H1 (cell line): Measurements from ENCODE around the gene YOD1. TPM values are rescaled to one million over a fixed set of nuclear protein-coding genes. Genes with fewer than 3 reads are reported as not detected.

Experiments
- CTBP2 ChIP-seq: IDR thresholded peaks from 2 replicates; pipeline ENCODE4 v1.7.0; 2011; ENCODE audit warnings: borderline replicate concordance, mild to moderate bottlenecking, moderate library complexity, mixed read lengths, low read length; ENCODE audit not compliant: insufficient read depth, insufficient read length
- EP300 ChIP-seq, 2 experiments: IDR thresholded peaks; 1 replicate in 1 of 2; 2 replicates in 1 of 2; pipeline ENCODE4 v1.6.1; 2011 to 2012; ENCODE audit warnings: low read depth in 2 of 2, low read length in 2 of 2, mild to moderate bottlenecking in 2 of 2, borderline replicate concordance in 1 of 2, inconsistent platforms in 1 of 2, moderate library complexity in 1 of 2
- KDM5A ChIP-seq: fragments of 200-600 bp; IDR thresholded peaks from 2 replicates; pipeline ENCODE4 v1.7.1; 2012; ENCODE audit warnings: mild to moderate bottlenecking, low read length, inconsistent platforms, mixed read lengths
- RNF2 ChIP-seq: fragments of 200-900, 300-1000 bp; sonication (generic); IDR thresholded peaks from 2 replicates; pipeline ENCODE4 v1.7.1; 2016; ENCODE audit warnings: borderline replicate concordance, low read depth, mild to moderate bottlenecking, antibody characterized with exemption, low read length; ENCODE audit not compliant: poor library complexity, severe bottlenecking; ENCODE audit errors: missing control alignments
- SIX5 ChIP-seq: IDR thresholded peaks from 2 replicates; pipeline ENCODE4 v1.6.1; 2011; ENCODE audit warnings: mild to moderate bottlenecking, low read depth, low read length
- SRF ChIP-seq: IDR thresholded peaks from 2 replicates; pipeline ENCODE4 v1.6.1; 2011; ENCODE audit warnings: mild to moderate bottlenecking, low read depth, low read length, moderate library complexity
- TEAD4 ChIP-seq: IDR thresholded peaks from 2 replicates; pipeline ENCODE4 v1.6.1; 2012; ENCODE audit warnings: low read depth, low read length, inconsistent platforms, mixed read lengths
- polyA plus RNA-seq, 7 experiments: library from polyadenylated mRNA; depleted of rRNA in 3 of 7; stranded (reverse) in 5 of 7; unstranded in 2 of 7; fragments of >200 nt in 5 of 7; fragments of 200-250 nt in 2 of 7; gene quantifications; 1 replicate in 5 of 7; 2 replicates in 1 of 7; 4 replicates in 1 of 7; pipeline versions ENCODE4 v1.2.1 to v1.2.3, GENCODE V29; 2011 to 2013; ENCODE audit warnings: missing spikeins in 2 of 7, mixed read lengths in 2 of 7
- total RNA-seq: library from RNA; stranded (reverse); fragmentation: NEBNext Ultra II Directional; extraction: Animal tissue kit (Norgen Biotek cat#: 25700); gene quantifications from 2 replicates; pipeline ENCODE4 v1.2.1, GENCODE V29; 2021

Gene YOD1
- total and polyA plus RNA-seq, 2 of the 8 experiments (the other 6 are each of a cell fraction or from before 2014, with no cell fraction given), result 1.9 to 11.8 TPM

- TF ChIP-seq EP300 (IDR thresholded peaks at IDR 0.05; ENCODE audit: borderline replicate concordance in 1 of 2, low read depth in 2 of 2, low read length in 2 of 2), result no peak
- no peak for TF ChIP-seq CTBP2
- TF ChIP-seq SRF, result no peak
- TF ChIP-seq SIX5, result no peak
- peak; percentile 38; the same call in 1 of the 2 replicates for TF ChIP-seq TEAD4
- TF ChIP-seq KDM5A, result no peak
- no peak for TF ChIP-seq RNF2
Measured at GRCh38 chr1:207025146-207025880, 25.7 kb downstream of the YOD1 start (continued).
